COLO668 (cell line): ENCODE measurements around the gene MYH7B.
A peak's percentile ranks its signal among the peaks of the same experiment; 100 is the strongest.

ENCODE experiments used
- DNase-seq: peaks from one replicate; lab custom pipeline; 2025; ENCODE audit not compliant: unreplicated experiment; lab: John Stamatoyannopoulos, UW

MYH7B gene

DNA sequence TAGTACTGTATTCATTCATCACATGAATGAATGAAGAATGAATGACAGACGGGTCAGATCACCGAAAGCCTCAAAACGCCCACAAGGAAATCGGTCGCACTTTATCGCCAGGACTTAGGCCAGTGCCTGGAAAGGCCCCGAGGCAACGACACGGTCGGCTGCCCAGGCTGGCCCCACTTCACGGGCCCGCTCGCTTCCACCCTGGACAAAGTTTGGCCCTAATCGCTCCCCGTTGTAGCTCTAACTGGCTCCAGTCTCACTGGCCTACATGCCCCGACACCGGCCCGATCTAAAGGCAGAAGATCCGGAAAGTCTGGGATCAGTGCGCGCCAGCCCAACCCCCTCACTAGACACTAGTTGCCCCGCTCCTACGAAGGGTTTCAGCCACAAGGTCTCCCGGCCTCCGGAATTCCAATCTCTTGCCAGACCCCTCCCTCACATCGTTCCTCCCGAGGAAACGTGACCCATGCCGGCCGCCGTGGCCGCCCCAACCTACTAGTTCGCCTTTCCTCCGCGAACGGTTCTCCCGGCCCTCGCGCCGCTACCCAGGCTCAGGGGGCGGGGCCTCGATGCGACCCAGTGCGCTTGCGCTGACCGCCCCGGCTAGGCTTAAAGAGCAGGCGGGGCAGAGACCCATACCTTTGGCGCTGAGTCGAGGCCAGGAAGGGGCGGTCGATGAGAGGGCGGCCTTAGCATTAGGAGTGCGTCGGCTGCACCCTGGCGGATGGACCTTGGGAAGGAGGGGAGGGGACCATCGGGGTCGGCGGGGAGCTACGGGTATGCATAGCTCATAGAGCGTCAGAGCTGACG lies at the start of gene MYH7B, which contains the start of gene GSS:
Gene MYH7B, plus strand, starts transcription at position 638 of the 810 bp plus-strand sequence. CDS start 22,138 bp downstream, outside the sequence.
Gene GSS, minus strand, starts transcription at position 576 of the 810 bp plus-strand sequence. CDS start 3,954 bp downstream, outside the sequence.
- DNase-seq, result peak; percentile 98

DNA sequence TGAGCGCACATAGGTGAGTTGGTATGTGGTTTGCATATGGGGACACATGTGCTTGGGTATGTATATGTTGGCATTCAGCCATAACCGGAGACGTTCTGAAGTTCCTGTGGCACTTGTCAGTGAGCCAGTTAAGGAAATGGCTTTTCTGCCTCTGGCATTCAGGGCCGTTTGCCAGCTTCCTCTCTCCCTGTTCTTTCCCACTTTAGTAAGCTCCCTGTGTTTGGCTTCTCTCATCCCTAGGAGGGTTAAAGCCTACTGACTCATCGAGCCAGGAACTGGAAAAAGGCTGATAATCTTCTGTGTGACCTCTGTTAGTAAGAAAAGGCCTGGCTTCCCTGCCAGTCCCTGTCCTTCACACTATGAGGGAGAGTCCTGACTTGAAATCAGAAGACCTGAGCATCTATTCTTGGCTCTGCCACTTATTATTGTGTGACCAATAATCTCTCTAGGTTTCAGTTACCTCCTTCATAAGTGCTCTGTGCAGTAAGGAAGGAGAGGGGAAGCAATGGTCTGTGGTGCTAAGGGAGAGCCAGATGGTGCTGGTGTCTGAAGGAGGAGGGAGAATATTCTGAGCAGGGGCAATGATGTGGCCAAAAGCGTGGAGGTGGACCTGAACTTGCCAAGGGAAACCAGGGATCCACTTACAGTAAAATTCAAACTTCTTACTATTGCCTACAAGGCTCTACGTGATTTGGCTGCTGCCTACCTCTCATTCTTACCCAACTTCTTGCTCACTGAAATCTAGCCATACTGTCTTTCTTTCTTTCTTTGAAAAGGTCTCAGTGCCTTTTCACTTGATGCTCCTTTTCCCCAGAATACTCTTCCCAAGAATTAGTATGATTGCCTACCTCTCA lies 47.8 kb upstream of the MYH7B start:
- peak; percentile 30 for DNase-seq

DNA sequence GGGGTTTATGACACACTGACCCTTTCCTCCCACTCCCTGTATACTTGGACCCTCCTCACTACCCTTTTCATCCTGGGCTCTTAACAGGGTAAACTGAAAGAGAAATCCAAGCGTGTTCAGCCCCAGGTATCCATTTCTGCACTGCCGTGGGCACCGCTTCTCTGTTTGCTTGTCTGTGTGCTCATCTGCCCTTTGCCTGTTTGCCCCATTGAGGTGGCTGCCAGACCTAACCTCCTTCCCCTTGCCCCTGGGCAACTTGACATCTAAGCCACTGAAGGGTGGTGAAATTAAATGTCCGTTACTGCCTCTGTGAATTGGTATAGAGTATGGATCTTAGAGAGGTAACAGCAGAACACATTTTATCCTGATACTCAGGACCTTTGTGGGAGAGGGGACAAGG lies 40.5 kb upstream of the MYH7B start:
- no peak for DNase-seq

DNA sequence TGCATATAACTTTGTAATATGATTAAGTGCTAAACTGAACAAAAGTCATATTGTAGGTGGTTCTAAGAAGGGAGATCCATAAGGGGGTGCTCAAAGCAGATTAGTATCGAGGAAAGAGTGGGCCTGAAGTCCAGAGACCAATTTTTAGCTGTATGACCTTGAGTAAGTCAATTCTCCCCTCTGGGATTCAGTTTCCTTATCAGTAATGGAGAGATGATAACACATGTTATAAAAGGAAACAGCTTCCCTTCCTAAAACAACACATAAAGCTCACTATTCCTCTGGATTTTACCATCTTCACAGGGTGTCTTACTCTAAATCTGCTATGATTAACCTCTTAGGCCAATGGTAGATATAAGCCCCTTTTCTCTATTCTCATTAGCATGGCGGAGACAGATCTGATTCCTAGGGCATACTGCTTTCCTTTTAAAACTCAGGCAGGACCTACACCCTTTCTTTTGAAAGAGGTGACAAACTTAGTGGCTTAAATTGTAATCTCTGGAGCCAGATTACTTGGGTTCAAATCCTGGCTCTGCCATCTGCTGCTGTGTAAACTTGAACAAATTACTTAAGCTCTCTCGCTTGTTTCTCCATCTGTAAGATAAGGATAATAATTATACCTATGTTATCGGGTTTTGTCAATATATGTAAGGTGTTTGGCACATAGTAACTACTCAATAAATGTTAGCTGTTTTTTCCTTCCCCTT lies 39.8 kb upstream of the MYH7B start:
- no peak for DNase-seq

DNA sequence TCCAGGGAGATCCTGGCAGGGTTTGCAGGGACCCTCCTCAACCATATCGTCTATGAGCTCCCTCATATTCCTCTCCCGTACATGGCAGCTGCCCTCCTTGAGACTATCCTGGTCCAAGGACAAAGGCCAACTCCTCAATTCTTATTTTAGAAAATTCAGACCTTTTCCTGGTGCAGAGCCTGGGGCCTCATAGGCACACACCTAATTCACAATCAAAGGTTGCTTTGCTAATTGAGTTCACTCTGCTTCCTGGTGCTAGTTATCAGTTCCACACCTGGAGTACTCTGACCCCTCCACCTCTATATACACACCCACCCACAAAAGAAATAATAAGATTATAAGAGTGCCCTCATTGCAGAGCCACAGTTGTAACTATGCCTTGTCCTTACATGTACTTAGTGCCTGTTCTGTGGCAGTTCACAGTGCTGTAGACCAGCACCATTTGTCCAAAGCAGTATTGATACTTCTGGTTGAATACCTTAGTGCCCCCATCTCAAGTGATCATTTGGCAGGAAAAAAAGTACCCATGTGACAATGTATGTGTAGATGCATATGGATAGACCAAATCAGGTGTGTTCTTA lies 38.8 kb upstream of the MYH7B start:
- no peak for DNase-seq

DNA sequence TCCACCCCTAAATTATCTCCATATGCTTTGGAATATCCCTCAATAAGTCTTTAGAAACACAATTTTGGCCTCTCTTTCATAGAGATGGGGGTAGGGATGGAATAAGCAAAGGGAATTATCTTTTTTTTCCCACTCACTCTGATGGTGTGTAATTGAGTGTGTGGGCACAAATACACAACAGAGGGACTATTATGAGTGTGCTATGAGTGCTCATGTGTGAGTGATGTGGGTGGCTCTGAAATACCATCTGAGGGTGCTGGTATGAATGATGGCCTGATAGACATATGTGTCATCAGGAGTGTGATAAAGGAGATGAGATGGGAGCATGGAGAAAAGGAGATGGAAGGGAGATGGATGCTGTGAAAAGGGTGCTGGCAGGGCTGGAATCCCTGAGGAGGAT lies 35.6 kb upstream of the MYH7B start:
- DNase-seq, result no peak

DNA sequence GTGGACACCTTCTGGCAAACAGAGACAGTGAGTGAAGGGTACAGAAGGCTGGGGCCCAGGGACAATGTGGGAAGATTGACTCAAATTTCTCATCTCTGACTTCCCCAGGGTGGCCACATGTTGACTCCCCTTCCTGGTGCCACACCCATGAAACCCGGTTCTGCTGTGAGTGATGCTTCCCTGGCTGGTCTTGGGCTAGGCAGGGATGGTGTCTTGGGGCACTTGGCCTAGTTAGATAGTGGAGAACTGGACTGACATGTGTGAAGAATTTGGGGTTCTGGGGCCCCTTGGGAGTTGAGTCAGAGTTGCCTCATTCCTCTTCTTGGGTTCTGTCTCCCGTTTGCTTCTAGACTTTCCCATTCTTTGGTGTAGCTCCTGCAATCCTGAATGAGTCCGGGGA lies 34.2 kb upstream of the MYH7B start:
- no peak for DNase-seq

DNA sequence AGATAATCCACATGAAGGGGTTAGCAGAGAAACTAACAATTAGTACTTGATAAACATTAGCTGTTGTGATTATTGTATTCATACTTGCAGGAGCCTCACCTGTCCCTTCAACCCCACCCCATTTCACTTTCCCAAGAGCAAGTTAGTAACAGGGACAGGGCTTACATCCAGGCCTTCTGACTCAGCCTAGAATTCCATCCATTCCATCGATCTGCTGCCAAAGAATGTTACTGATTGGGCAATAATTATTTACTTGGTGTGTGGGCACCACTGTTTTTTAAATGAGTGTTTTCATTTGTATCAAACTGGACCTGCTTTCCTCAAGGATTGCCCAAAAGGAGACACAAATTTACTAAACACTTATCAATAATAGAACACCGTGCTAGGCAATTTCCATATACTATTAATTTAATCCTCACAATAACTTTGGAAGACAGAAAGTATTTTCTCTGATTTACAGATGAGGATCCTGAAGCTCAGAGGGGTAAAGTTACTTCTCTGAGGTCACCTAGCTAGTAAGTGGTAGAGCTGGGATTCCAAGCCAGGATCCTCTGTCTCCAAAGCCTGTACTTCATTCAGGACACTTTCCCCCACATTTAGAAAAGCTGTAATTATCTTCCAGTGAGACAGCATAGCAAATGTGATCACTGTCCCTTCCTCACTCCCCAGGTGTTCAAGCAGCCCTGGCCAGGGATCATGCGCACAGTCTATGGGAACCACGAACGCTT lies 32.9 kb upstream of the MYH7B start:
- no peak for DNase-seq

DNA sequence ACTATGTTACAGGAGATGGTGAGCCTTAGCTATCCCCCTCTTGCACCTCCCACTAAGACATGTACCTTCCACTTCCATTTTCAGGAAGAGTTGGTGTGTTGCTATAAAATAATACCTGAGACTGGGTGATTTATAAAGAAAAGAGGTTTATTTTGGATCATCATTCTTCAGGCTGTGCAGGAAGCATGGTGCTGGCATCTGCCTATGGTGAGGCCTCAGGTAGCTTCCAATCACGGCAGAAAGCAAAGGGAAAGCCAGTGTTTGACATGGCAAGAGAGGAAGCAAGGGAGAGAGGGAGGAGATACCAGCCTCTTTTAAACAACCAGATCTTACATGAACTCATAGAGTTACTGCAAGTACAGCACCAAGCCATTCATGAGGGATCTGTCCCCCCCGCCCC lies 32.3 kb upstream of the MYH7B start:
- DNase-seq, result no peak

DNA sequence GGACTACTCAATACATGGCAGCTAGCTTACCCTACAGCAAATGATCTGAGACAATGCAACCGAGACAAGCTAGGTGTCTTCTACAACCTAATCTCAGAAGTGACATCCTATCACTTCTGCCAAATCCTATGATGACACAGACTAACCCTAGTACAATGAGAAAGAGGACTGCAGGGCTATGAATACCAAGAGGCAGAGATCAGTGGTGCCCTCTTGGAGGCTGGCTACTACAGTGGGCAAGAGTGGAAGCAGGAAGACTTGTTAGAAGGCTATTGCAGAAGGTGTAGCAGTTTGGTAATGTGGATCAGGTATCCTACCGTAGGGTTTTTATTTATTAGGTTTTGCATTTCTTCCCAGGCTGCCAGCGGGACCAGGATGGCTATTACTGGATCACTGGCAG lies 30.3 kb upstream of the MYH7B start:
- DNase-seq, result no peak

DNA sequence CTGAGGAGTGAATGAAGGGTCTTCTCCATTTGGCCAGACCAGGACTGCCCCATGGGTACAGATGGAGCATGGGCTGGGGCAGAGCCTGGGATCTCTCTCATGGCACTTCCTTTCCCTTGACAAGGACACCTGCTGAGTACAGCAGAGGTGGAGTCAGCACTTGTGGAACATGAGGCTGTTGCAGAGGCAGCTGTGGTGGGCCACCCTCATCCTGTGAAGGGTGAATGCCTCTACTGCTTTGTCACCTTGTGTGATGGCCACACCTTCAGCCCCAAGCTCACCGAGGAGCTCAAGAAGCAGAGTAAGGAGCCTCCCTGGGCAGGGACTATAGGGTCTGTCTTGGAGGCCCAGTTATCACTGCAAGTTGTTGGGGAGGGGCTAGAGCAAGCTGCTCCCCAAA lies 29.7 kb upstream of the MYH7B start:
- DNase-seq, result no peak

DNA sequence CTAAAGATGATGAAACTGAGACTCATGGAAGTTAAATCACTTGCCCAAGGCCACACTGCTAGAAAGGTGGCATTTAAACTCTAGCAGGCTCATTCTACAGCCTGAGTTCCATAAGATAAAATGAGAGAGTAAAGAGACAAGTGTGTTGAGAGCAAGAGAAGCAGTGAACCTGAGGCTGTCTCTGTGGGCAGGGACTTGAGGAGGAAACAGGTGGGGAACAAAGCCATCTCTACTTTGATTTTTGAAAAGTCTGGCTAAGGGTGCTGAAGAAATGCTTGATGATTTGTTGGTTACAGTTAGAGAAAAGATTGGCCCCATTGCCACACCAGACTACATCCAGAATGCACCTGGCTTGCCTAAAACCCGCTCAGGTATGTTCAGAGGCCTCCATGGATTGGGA lies 29.1 kb upstream of the MYH7B start:
- DNase-seq, result no peak

DNA sequence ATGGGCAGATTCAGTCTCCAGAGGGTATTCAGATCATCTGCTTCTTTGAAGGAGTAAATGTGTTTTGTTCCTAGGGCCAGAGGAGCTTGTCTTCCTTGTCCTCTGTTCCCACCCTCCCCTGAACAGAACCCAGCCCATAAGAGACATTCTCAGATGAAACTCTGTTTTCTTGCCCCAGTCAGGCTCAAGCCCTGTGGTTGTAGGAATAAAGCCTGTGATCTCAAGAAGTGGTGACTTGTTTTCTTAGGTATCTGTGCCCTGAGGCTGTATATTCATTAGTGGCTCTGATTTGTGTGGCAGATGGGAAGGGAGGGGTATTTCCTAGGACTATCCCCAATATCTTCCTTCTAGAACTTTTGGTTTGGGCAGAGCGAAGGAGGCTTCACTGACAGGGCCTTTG lies 27.9 kb upstream of the MYH7B start:
- DNase-seq, result no peak

DNA sequence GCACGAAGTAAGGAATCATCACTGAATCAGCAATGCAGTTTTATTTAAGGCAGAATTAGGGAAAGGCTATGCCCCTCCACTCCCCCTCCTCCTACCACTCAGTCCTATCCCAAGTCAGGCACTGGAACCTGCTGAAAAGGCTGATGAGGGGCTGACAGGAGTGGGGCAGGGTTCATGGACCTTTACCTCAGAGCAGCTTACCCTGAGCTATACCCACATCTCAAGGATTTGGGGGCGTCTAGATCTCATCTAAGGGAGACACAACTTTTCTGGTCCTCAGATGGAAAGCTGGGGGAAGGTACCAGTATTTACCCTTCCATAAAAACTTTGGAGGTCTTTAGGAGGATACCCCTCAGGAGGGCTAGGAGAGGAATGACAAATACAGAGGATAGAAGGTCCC lies 27.3 kb upstream of the MYH7B start:
- DNase-seq, result no peak

DNA sequence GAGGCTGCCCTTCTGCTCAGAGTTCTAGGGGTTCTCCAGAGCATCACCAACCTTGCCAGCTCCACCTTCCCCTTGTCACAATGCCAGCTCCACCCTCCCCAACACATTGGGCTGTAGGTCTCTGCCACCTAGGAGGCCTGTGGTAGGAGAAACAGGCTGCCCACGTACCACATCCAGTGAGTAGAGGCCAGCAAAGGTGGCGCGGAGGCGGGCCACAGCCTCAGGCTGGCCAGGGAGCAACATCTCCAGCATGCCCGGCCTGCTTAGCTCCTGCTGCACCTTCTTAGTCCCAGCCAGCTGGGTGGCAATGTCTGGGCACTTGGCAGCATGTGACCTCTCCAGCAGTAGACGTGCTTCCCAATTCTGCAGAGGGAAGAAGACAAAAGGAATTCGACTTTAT lies 23.9 kb upstream of the MYH7B start:
- DNase-seq, result no peak

DNA sequence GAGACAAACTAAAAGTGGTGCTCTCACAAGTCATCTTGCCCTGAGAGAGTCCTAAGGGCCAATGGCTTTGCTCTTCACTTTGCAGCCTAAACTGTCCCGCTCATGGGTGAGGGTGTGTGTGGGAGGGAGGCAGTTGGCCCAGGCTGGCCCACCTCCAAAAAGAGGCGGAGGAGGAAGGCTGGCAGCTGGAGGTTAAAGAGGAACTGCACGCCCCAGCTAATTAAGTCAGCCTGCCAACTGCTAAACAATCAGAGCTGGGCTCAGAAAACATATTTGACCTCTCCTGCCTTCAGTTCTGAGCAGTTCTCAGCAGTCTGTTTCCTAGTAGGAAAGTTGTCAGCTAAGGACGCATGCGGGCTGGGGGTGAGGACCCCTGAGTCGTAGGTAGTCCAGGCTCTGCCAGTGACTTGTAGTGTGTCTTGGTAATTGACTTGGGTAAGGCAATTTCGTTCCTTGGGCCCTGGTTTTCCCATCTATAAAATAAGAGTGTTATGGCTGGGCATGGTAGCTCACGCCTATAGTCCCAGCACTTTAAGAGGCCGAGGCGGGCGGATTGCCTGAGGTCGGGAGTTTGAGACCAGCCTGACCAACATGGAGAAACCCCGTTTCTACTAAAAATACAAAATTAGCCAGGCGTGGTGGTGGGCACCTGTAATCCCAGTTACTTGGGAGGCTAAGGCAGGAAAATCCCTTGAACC lies 17.1 kb upstream of the MYH7B start:
- no peak for DNase-seq

DNA sequence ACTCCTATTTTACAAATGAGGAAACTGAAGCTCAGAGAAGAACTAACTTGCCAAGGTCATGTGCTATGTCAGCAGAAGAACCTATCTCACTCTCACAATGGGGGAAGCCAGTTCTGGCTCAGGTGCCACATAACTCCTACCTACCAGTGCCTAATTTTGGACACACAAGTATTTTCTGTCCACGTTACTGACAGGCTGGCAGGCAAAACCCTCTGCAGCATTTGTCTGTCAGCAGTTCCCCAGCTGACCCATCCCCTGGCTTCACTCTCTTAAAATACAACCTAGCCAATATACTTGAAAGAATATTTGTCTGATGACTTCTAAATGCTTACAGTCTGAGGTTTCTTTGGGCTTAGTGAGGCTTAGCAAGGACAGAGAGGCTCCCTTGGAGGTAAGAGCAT lies 15.6 kb upstream of the MYH7B start:
- no peak for DNase-seq

DNA sequence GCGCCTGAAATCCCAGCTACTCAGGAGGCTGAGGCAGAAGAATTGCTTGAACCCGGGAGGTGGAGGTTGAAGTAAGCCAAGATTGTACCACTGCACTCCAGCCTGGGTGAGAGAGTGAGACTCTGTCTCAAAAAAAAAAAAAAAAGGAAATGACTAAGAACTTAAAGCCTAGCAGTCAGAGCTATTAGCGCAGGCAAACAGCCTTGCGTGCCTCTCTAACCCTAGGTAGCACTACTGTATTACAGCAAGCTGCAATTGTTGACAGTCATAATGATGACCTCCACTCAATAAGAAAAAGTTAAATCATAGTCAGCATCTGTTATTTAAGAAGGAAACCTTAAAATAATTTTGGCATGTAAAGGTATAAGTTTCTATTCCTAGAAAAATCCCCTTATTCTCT lies 14.4 kb upstream of the MYH7B start:
- no peak for DNase-seq

DNA sequence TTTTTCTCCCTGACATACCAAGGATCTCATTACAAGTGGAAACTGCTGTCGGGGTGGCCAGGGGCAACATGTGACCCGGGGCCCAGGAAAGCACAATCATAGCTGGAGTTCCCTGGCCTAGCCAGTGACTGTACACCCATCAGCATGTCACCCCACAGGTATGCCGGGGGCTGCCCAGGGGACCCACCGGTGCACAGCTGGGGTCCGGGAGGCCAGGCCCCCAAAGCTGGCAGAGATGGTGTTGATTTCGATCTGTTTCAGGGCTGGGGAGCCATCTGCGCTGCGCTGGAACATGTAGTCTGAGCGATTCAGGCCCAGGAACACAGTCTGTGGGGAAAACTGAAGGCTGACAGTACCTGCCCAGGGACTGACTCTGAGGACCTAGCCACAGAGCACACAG lies 13.4 kb upstream of the MYH7B start:
- DNase-seq, result no peak
